GM12878 (cell line): ENCODE data around the gene CCDC17.

Source experiments
- CTCF ChIP-seq, 3 experiments: IDR thresholded peaks in 2 of 3; conservative IDR thresholded peaks in 1 of 3; 2 replicates each; pipeline ENCODE4 v1.5.1; 2011; ENCODE audit warnings: low read depth in 3 of 3, low read length in 3 of 3, mild to moderate bottlenecking in 3 of 3, control low read depth in 2 of 3, moderate library complexity in 2 of 3, inconsistent platforms in 1 of 3, mixed read lengths in 1 of 3; ENCODE audit not compliant: control insufficient read depth in 2 of 3, insufficient read depth in 1 of 3; ENCODE audit errors: extremely low read depth in 1 of 3
- EP300 ChIP-seq, 2 experiments: fragments of 150-350 bp in 1 of 2; IDR thresholded peaks; 2 replicates each; pipeline ENCODE4 v1.6.1; 2011 to 2012; ENCODE audit warnings: low read depth in 2 of 2, low read length in 2 of 2, borderline replicate concordance in 1 of 2, improper control_type of control experiment in 1 of 2, inconsistent platforms in 1 of 2; ENCODE audit not compliant: control insufficient read depth in 1 of 2
- TARDBP ChIP-seq: IDR thresholded peaks from 2 replicates; pipeline ENCODE4 v1.6.1; 2016; ENCODE audit warnings: borderline replicate concordance
- USF2 ChIP-seq: IDR thresholded peaks from 2 replicates; pipeline ENCODE4 v1.6.1; 2011; ENCODE audit warnings: low read depth, low read length, improper control_type of control experiment, borderline replicate concordance

DNA sequence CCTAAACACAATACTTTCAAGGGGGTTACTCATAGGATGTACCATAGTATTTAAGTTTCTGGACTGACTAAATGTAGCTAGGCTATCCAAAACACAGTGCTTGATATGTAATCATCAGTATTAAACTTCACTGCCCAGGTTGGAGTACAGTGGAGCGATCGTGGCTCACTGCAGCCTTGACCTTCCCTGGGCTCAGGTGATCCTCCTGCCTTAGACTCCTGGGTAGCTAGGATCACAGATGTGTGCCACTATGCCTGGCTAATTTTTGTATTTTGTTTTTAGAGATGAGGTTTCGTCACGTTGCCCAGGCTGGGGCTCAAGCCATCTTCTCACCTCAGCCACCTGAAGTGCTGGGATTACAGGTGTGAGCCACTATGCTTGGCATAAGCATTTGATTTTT is 29.4 kb downstream of the CCDC17 start:
- TF ChIP-seq CTCF (IDR thresholded peaks at IDR 0.05 in 2 of 3, conservative IDR thresholded peaks at IDR 0.05 in 1 of 3; ENCODE audit: control insufficient read depth in 2 of 3, extremely low read depth in 1 of 3, insufficient read depth in 1 of 3, low read depth in 3 of 3, low read length in 3 of 3): no peak
- no peak for TF ChIP-seq USF2
- TF ChIP-seq TARDBP: no peak
- TF ChIP-seq EP300 (IDR thresholded peaks at IDR 0.05; ENCODE audit: borderline replicate concordance in 1 of 2, control insufficient read depth in 1 of 2, low read depth in 2 of 2, low read length in 2 of 2): no peak
